ENCODE results near the gene CCDC85C. TPM values are rescaled to one million over a fixed set of nuclear protein-coding genes. Genes with fewer than 3 reads are reported as not detected.

The CCDC85C gene
- total RNA-seq, 1 donor from 2014 or later: 82.2 TPM

- Mint-ChIP-seq H3K27me3 (ENCODE audit: low read depth) (no peaks in the 10 kb centered on the region), H3K36me3 (peaks cover 4% of the 10 kb centered on the region), H3K4me3 (peak overlapping the region; percentile 56), H3K9me3 (no peaks in the 10 kb centered on the region), H3K4me1 (peaks cover 83% of the 10 kb centered on the region), H3K27ac (peak overlapping the region; percentile 100)
- no peak for DNase-seq (ENCODE audit: low spot score in 2 of 2, unreplicated experiment in 2 of 2)
- TF ChIP-seq, protein P1, sequence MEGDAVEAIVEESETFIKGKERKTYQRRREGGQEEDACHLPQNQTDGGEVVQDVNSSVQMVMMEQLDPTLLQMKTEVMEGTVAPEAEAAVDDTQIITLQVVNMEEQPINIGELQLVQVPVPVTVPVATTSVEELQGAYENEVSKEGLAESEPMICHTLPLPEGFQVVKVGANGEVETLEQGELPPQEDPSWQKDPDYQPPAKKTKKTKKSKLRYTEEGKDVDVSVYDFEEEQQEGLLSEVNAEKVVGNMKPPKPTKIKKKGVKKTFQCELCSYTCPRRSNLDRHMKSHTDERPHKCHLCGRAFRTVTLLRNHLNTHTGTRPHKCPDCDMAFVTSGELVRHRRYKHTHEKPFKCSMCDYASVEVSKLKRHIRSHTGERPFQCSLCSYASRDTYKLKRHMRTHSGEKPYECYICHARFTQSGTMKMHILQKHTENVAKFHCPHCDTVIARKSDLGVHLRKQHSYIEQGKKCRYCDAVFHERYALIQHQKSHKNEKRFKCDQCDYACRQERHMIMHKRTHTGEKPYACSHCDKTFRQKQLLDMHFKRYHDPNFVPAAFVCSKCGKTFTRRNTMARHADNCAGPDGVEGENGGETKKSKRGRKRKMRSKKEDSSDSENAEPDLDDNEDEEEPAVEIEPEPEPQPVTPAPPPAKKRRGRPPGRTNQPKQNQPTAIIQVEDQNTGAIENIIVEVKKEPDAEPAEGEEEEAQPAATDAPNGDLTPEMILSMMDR (IDR thresholded peaks at IDR 0.05; ENCODE audit: unreplicated experiment): no peak
Measured at GRCh38 chr14:99578541-99579101, 25.4 kb downstream of the CCDC85C start.

DNA sequence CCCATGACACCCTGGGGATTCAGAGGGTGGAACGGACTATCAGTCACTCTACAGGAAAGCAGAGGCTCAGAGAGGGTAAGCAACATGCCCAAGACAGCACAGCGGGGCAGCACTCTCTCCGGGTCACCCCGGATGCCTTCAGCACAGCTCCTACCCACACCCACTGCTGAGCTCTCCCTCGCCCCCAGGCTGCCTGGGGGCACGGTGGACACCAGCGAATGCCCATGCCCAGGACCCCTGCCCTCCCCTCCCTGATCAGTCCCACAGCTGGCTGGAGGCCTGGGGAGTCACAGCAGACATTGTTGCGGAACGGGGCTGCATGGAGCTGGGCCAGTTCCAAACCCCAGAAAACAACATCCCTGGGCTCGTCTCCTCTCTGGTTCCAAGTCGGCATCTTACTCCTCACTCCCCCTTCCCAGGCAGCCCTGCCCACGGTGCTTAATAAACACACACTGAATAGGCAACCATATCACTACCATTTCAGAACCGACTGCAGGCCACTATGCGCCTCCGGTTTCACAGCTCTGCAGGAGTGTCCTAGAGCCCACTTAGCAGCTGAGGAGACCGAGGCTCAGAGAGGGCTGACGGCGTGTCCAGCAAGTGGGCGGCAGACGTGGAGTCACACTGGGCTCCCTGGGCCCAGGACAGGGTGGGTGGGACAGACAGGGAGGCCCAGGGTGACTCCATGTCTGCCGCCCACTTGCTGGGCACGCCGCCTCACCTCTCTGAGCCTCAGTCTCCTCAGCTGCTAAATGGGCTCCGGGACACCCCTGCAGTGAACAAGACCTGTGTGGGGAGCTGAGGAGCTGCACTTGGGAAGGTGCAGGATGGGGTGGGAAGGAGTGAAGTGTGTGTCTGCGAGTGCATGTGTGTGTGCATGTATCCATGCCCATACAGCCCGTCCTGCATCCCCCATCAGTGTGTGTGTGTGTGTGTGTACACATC, 27.0 kb downstream of the CCDC85C start:
- H3K27ac Mint-ChIP-seq: peak overlapping the region; percentile 100
- peaks cover under 1% of the 10 kb centered on the region for H3K36me3 Mint-ChIP-seq
- H3K9me3 Mint-ChIP-seq: no peaks in the 10 kb centered on the region
- TF ChIP-seq, protein P1 (IDR thresholded peaks at IDR 0.05; ENCODE audit: unreplicated experiment): no peak
- H3K4me1 Mint-ChIP-seq: peaks cover 94% of the 10 kb centered on the region
- no peak overlapping the region for H3K4me3 Mint-ChIP-seq
- no peak for DNase-seq (ENCODE audit: low spot score in 2 of 2, unreplicated experiment in 2 of 2)
- H3K27me3 Mint-ChIP-seq (ENCODE audit: low read depth): no peaks in the 10 kb centered on the region

GRCh38 chr14:99576304-99576703, 27.7 kb downstream of the CCDC85C start:
- Mint-ChIP-seq H3K36me3 (no peaks in the 10 kb centered on the region), H3K9me3 (no peaks in the 10 kb centered on the region), H3K27ac (peak overlapping the region; percentile 100), H3K27me3 (ENCODE audit: low read depth) (no peaks in the 10 kb centered on the region), H3K4me1 (peaks cover 97% of the 10 kb centered on the region), H3K4me3 (no peak overlapping the region)
- TF ChIP-seq, protein P1 (IDR thresholded peaks at IDR 0.05; ENCODE audit: unreplicated experiment): no peak
- DNase-seq (ENCODE audit: low spot score in 2 of 2, unreplicated experiment in 2 of 2): no peak

DNA sequence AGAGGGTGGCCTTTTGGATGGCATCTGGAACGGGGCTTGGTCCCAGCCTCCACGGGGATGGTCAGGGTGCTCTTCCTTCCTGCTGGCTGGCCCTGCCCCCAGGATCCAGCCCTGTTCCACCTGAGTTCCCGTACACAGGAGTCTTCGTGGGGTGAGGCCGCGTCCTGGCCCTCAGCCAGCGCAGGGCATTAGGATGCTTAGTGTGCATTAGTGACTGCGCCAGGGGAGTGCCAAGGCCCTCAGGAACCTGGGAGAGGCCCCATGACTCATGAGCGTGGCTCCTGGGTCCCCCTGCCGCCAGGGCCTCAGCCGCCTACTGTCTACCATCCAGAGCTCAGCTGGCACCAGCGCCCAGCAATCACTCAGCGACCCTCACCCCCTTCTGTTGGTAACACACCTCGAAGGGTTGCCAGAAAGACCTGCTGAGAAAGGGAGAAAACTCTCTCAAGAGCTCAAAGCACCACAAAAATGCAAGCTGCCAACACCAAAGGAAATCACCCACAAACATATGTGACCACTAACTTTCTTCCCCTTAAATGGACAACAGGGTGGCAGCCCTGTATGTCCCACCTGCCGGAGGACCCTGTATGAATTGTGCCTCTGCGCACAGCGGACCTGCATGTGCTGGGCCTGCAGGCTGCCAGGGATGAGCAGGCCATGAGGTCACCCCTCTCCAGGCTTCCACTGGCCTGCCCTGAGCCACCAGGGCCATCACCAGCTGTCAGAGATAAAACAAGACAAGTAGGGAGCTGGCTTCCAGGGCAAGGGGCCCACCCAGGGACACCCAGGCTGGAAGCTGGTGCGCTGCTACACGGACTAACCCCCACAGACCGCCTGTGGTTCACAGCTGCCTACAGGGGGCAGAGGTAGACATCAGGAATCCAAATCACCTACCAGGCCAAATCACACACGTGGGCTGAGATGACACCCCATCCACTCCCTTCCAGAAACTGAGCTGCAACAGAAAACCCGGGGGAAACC, 28.7 kb downstream of the CCDC85C start:
- Mint-ChIP-seq H3K27ac (peak overlapping the region; percentile 100), H3K9me3 (no peaks in the 10 kb centered on the region), H3K4me1 (peaks cover 98% of the 10 kb centered on the region), H3K27me3 (ENCODE audit: low read depth) (no peaks in the 10 kb centered on the region), H3K36me3 (no peaks in the 10 kb centered on the region), H3K4me3 (peak overlapping the region; percentile 24)
- DNase-seq (ENCODE audit: low spot score in 2 of 2, unreplicated experiment in 2 of 2): no peak
- TF ChIP-seq, protein P1 (IDR thresholded peaks at IDR 0.05; ENCODE audit: unreplicated experiment): peak; percentile 12

Data from mesothelial cell of epicardium (in vitro differentiated cells).